SHP77 (cell line): ENCODE measurements around the gene MOB3A.
A peak's percentile ranks its signal among the peaks of the same experiment; 100 is the strongest.
"Not testable (repeated sequence)": the region's sequence is repeated elsewhere in the genome, so short reads cannot be mapped to it uniquely, and the experiment has no call there.

Experiments
- DNase-seq, 2 experiments: peaks; one replicate each; lab custom pipeline; 2025; lab: John Stamatoyannopoulos, UW

Gene MOB3A

DNA sequence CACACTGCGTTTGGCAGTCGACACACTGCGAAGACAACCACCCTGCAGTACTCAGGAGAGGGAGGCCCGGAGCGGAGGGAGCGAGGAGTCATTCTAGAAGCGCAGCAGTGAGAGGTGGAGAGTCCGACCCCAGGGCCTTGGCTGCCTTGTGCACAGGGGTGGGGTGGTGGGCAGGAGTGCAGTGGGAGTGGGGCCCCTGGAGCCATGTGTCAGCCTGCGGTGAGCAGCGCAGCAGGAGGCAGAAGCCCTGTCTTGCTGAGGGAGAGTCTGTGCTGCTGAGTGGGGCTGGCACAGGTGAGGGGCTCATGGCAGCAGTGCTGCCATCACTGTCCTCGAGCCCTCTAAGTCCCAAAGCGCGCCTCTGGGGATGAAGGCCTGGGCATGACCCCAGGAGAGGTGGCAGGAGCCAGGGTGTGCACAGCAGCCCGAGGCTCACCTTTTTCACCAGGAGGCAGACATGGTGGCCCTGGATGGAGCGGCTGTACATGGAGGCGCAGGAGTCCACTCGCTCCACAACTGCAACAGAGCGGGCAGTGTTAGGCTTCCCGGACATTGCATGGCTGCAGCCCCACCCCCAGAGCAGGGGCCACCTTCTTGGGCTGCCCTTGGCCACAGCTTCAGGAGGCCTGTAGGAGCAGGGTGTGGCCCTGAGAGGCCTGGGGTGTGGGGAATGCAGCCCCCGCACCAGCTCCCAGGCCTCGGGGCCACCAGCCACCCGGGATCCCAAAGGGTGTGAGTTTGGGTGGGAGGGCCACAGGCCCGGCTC lies 12.3 kb upstream of the MOB3A start:
- no peak for DNase-seq

DNA sequence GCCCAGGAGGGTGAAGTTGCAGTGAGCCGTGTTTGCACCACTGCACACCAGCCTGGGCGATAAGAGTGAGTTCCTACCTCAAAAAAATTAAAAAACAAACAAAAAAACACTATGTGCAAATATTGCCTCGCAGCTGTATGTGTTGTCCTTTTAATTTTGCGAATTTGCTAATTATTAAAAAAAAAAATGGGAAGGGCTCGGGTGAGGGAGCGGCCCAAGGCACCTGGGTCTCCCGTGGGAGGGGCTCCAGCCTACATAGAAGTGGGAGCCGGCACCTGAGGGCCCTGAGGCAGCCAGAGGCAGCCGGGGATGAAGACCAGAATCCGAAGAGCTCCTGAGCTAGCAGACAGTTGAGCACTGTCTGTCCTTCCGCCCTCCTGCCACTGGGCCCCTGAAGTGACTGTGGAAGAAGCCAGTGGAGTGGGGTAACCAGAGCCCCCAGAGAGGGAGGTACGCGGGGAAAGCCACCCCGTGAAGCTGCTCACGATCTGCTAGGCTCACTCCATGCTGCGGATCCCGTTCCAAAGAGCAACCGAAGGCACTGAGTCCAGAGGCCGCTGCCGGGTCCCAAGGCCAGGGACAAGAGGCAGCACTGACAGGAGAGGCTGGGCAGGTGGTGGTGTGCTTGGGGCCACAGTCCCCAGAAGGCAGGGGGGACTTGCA lies 7.0 kb upstream of the MOB3A start:
- DNase-seq, result no peak

GRCh38 chr19:2101417-2102335 lies 5.5 kb upstream of the MOB3A start:
- DNase-seq, result no peak

- DNase-seq, result no peak
These were observed 4.6 kb upstream of the MOB3A start for GRCh38 chr19:2100719-2101061.

DNA sequence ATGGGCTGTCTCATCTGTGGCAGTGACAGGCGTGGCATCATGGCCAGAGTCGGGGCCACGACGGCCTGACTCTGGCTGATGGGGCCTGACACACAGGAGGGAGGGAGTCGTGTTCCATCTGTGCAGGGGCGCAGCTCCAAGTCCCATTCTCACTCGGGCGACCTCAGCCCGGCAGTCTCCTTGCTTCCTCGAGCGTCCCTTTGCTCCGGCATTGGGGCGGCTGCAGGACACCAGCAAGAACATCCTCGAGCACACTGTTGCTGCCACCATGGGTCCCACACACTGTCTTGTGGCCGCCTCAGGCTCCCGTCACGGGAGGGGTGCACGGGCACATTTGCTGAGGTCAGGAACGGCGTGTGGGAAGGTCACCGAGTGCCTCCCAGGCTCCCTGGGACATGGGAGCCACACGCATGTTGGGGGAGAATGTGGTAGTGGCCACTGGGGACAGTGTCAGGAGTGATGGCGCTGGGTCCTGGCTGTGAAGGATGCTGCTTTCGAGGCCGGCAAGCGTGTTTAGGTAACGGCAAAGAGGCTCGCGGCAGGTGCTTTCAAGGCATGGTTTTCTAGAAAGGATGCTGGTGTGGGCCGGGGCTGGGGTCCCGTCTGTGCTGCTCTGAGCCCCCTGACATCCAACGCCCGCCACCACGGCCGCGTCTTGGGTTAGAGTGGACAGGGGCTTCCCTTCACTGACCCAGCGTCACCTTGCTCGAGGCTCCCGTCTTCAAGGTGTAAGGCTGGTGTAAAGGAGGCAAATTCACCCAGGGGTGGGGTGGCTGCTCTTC lies 4.0 kb upstream of the MOB3A start:
- DNase-seq, result no peak

DNA sequence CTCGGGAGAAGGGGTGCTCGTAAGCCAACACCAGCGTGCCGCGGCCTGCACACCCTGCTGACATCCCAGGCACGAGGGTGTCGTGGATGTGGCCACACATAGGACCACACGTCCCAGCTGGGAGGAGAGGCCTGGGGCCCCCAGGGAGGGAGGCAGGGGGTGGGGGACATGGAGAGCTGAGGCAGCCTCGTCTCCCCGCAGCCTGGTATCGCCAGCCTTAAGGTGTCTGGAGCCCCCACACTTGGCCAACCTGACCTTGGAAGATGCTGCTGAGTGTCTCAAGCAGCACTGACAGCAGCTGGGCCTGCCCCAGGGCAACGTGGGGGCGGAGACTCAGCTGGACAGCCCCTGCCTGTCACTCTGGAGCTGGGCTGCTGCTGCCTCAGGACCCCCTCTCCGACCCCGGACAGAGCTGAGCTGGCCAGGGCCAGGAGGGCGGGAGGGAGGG lies 3.0 kb upstream of the MOB3A start:
- DNase-seq, result no peak

DNA sequence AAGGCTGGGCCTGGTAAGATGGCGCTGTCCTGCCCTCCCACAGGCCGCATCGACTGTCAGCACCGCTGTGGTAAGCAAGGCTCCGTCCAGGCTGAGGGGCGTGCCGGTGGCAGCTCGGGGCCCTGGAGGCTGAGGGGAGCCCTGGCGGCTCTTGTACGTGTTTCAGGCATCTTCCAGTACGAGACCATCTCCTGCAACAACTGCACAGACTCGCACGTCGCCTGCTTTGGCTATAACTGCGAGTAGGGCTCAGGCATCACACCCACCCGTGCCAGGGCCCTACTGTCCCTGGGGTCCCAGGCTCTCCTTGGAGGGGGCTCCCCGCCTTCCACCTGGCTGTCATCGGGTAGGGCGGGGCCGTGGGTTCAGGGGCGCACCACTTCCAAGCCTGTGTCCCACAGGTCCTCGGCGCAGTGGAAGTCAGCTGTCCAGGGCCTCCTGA lies 1.8 kb upstream of the MOB3A start:
- no peak for DNase-seq

- peak in 1 of 2 experiments; percentile 56 for DNase-seq
These were observed 1.2 kb upstream of the MOB3A start for GRCh38 chr19:2097203-2097885.

GRCh38 chr19:2096480-2097202 lies 515 bp upstream of the MOB3A start, which contains the start of gene IZUMO4:
Gene IZUMO4, plus strand, starts transcription at chr19:2096915. Its CDS starts 31 bp downstream, at chr19:2096946.
- peak; percentile 94 to 95 for DNase-seq

DNA sequence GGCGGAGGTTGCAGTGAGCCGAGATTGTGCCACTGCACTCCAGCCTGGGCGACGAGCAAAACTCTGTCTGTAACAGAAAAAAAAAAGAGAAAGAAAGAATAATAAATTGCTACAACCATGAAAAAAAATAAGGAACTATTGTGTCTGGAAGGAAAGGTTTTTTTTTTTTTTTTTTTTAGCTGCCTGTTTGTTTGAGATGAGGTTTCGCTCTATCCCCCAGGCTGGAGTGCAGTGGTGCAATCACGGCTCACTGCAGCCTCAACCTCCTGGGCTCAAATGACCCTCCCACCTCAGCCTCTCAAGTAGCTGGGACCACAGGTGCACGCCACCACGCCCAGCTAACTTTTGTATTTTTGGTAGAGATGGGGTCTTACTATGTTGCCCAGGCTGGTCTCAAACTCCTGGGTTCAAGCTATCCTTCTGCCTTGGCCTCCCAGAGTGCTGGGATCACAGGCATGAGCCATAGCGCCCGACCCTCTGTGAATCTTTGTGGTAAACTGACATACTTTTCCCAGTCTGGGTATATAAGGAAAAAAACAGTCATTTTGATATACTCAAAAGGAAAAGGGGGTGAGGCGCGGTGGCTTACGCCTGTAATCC lies 4.1 kb downstream of the MOB3A start:
- DNase-seq, result not testable (repeated sequence)

GRCh38 chr19:2089727-2090053 lies 6.4 kb downstream of the MOB3A start:
- no peak for DNase-seq

- DNase-seq, result peak in 1 of 2 experiments; percentile 39
These were observed 7.0 kb downstream of the MOB3A start for GRCh38 chr19:2089001-2089711.

GRCh38 chr19:2087621-2088100 lies 8.5 kb downstream of the MOB3A start:
- DNase-seq, result no peak

DNA sequence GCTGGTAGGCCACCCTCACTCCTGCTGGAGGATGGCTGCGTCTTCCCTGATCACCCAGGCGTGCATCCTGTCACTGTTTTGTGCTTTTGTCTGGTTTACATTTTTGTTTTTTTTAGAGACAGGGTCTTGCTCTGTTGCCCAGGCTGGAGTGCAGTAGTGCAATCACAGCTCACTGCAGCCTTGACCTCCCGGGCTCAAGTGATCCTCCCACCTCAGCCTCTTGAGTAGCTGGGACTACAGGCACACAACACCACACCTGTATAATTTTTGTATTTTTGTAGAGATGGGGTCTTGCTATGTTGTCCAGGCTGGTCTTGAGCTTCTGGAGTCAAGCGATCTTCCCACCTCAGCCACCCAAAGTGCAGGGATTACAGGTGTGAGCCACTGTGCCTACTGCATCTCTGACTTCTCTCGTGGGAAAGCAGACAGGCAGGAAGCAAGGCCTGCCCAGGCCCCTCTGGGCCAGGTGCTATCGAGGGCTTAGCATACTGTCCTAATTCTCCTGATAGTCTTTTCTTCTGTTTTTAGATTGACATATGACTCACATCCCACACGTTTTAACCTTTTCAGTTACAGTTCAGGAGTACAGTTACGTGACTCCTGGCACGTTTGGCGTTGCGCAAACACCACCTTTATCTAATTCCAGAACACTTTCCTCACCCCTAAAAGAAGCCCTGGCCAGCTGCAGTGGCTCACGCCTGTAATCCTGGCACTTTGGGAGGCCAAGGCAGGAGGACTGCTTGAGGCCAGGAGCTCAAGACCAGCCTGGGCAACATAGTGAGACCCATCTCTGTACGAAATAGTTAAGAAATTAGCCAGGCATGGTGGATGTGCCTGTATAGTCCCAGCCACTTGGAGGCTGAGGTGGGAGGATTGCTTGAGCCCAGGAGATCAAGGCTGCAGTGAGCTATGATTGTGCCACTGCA lies 9.2 kb downstream of the MOB3A start:
- DNase-seq, result peak in 1 of 2 experiments; percentile 52

DNA sequence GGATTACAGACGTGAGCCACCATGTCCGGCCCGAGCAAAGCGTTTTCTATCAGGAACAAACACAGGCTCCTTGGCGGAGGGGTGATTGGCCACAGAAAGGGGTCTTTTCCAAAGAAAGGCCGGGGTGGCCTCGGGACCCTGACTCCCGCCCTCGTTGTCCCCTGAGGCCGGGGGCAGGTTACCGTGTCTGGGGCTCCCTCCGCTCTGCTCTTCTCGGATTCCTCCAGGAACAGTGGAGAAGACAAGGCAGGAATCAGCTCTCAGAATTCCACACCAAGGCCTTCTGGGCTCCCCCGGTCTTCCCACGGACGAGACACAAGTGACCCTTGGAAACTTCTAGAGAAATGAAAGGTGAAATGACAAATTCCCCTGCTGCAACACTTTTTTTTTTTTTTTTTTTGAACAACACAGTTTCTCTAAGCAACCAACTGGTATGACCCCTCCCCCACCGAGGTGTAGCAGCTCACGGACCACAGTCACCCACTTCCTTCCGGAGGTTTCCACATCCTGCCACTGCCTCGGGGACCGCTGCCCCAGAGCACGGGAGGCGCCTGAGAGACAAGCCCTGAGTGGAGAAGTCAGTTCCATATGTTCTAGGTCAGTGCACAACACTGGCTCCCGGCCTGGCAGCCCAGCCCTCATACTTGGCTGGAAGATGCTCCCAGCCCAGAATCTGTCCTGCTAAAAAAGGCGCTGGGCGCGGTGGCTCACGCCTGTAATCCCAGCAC lies 11.0 kb downstream of the MOB3A start:
- no peak for DNase-seq

- DNase-seq, result no peak
These were observed 12.8 kb downstream of the MOB3A start for GRCh38 chr19:2083174-2083854.
